Activated CD4-positive, alpha-beta T cell treated with anti-CD3 and anti-CD28 coated beads, Interleukin-2, amount 50 U/mL, for 16 hours (primary cell): ENCODE results near the gene DOK6.
"Not testable (repeated sequence)": the region's sequence is repeated elsewhere in the genome, so short reads cannot be mapped to it uniquely, and the experiment has no call there.

Source experiments
- DNase-seq: peaks from one replicate; pipeline ENCODE4 v3.0.0-alpha.2; 2020

Gene DOK6

GRCh38 chr18:69878213-69878933 is 477.7 kb downstream of the DOK6 start:
- DNase-seq = no peak

GRCh38 chr18:69879051-69879450 is 478.4 kb downstream of the DOK6 start:
- DNase-seq = not testable (repeated sequence)

GRCh38 chr18:69880083-69880482 is 479.4 kb downstream of the DOK6 start:
- no peak for DNase-seq

GRCh38 chr18:69882965-69883668 is 482.4 kb downstream of the DOK6 start:
- no peak for DNase-seq

GRCh38 chr18:69883781-69884180 is 483.1 kb downstream of the DOK6 start:
- DNase-seq = no peak

- DNase-seq = no peak
These were observed 484.7 kb downstream of the DOK6 start for GRCh38 chr18:69885355-69885754.

- peak; percentile 90 for DNase-seq
These were observed 485.3 kb downstream of the DOK6 start for GRCh38 chr18:69885841-69886531.

GRCh38 chr18:69887256-69887655 is 486.6 kb downstream of the DOK6 start:
- DNase-seq = no peak

GRCh38 chr18:69889009-69889408 is 488.3 kb downstream of the DOK6 start:
- DNase-seq = peak; percentile 83

- peak; percentile 43 for DNase-seq
These were observed 489.9 kb downstream of the DOK6 start for GRCh38 chr18:69890558-69890957.

GRCh38 chr18:69894467-69894866 is 493.8 kb downstream of the DOK6 start:
- DNase-seq = no peak

- no peak for DNase-seq
These were observed 494.7 kb downstream of the DOK6 start for GRCh38 chr18:69895066-69896047.

GRCh38 chr18:69897397-69898108 is 496.9 kb downstream of the DOK6 start:
- DNase-seq = peak; percentile 85

GRCh38 chr18:69898241-69898861 is 497.7 kb downstream of the DOK6 start:
- DNase-seq = peak; percentile 71
